Medulla oblongata (tissue), 1 donor: ENCODE results near the gene ASGR1.

ENCODE experiments used
- DNase-seq: peaks from one replicate; pipeline ENCODE4 v3.0.0-alpha.2; 2015; ENCODE audit errors: extremely low spot score

Gene ASGR1

DNA sequence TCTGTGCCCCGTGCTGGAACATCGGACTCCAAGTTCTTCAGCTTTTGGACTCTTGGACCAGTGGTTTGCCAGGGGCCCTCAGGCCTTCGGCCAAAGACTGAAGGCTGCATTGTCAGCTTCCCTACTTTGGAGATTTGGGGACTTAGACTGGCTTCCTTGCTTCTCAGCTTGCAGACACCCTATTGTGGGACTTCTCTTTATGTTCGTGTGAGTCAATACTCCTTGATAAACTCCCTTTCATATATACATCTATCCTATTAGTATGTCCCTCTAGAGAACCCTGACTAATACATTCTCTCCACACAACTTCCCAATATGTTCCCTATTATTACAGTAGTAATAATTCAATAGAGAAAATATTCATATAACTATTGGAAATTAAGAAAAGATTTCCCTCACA lies 55.3 kb downstream of the ASGR1 start:
- DNase-seq: no peak
